Measurements from ENCODE around the gene COL1A2. TPM values are rescaled to one million over a fixed set of nuclear protein-coding genes. Genes with fewer than 3 reads are reported as not detected.

COL1A2 gene
- total and polyA plus RNA-seq, 2 donors from 2014 or later = 51.4 to 149 TPM

GRCh38 chr7:94426980-94427875, 32.5 kb downstream of the COL1A2 start:
- H3K27me3 ChIP-seq (ENCODE audit: control insufficient read depth, insufficient read depth, low read length) = no peaks in the 10 kb centered on the region
- TF ChIP-seq, protein P1, sequence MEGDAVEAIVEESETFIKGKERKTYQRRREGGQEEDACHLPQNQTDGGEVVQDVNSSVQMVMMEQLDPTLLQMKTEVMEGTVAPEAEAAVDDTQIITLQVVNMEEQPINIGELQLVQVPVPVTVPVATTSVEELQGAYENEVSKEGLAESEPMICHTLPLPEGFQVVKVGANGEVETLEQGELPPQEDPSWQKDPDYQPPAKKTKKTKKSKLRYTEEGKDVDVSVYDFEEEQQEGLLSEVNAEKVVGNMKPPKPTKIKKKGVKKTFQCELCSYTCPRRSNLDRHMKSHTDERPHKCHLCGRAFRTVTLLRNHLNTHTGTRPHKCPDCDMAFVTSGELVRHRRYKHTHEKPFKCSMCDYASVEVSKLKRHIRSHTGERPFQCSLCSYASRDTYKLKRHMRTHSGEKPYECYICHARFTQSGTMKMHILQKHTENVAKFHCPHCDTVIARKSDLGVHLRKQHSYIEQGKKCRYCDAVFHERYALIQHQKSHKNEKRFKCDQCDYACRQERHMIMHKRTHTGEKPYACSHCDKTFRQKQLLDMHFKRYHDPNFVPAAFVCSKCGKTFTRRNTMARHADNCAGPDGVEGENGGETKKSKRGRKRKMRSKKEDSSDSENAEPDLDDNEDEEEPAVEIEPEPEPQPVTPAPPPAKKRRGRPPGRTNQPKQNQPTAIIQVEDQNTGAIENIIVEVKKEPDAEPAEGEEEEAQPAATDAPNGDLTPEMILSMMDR (IDR thresholded peaks at IDR 0.05; ENCODE audit: borderline replicate concordance, extremely low read depth, insufficient read depth) = no peak
- FAIRE-seq (no peak), DNase-seq (no peak)
- peaks cover 0 to 9% (median 0%) of the 10 kb centered on the region in 3 donors for H3K36me3 ChIP-seq (ENCODE audit: control insufficient read depth in 2 of 3, insufficient read depth in 3 of 3, low read length in 3 of 3)
- no peak overlapping the region for H3K9ac ChIP-seq (ENCODE audit: low read length in 3 of 3)
- peaks cover 0 to 5% (median 0%) of the 10 kb centered on the region in 3 donors for H3K4me1 ChIP-seq (ENCODE audit: control insufficient read depth in 2 of 3, insufficient read depth in 2 of 3, low read depth in 1 of 3, low read length in 3 of 3)
- no peak overlapping the region for H3K27ac ChIP-seq (ENCODE audit: low read depth in 2 of 2, low read length in 2 of 2)
- H3K4me3 ChIP-seq (ENCODE audit: low read length in 3 of 3) = no peak overlapping the region
- H3K9me3 ChIP-seq (ENCODE audit: control insufficient read depth in 2 of 3, insufficient read depth in 1 of 3, low read length in 3 of 3) = no peaks in the 10 kb centered on the region
- intact Hi-C loops (cut with DNase I) = no loop called here

GRCh38 chr7:94429153-94429552, 34.5 kb downstream of the COL1A2 start:
- Histone ChIP-seq H3K4me1 (ENCODE audit: control insufficient read depth in 2 of 3, insufficient read depth in 2 of 3, low read depth in 1 of 3, low read length in 3 of 3) (no peaks in the 10 kb centered on the region), H3K27ac (ENCODE audit: low read depth in 2 of 2, low read length in 2 of 2) (no peak overlapping the region), H3K9me3 (ENCODE audit: control insufficient read depth in 2 of 3, insufficient read depth in 1 of 3, low read length in 3 of 3) (no peaks in the 10 kb centered on the region), H3K27me3 (ENCODE audit: control insufficient read depth, insufficient read depth, low read length) (no peaks in the 10 kb centered on the region), H3K36me3 (ENCODE audit: control insufficient read depth in 2 of 3, insufficient read depth in 3 of 3, low read length in 3 of 3) (peaks cover 0 to 9% (median 0%) of the 10 kb centered on the region in 3 donors), H3K4me3 (ENCODE audit: low read length in 3 of 3) (no peak overlapping the region), H3K9ac (ENCODE audit: low read length in 3 of 3) (no peak overlapping the region)
- DNase-seq (no peak), FAIRE-seq (no peak)
- intact Hi-C loops (cut with DNase I) = no loop called here
- TF ChIP-seq, protein P1 (IDR thresholded peaks at IDR 0.05; ENCODE audit: borderline replicate concordance, extremely low read depth, insufficient read depth) = no peak

GRCh38 chr7:94431176-94431575, 36.5 kb downstream of the COL1A2 start:
- DNase-seq (no peak), FAIRE-seq (no peak)
- no peaks in the 10 kb centered on the region for H3K4me1 ChIP-seq (ENCODE audit: control insufficient read depth in 2 of 3, insufficient read depth in 2 of 3, low read depth in 1 of 3, low read length in 3 of 3)
- TF ChIP-seq, protein P1 (IDR thresholded peaks at IDR 0.05; ENCODE audit: borderline replicate concordance, extremely low read depth, insufficient read depth) = no peak
- peaks cover 0 to 2% (median 0%) of the 10 kb centered on the region in 3 donors for H3K36me3 ChIP-seq (ENCODE audit: control insufficient read depth in 2 of 3, insufficient read depth in 3 of 3, low read length in 3 of 3)
- H3K4me3 ChIP-seq (ENCODE audit: low read length in 3 of 3) = no peak overlapping the region
- intact Hi-C loops (cut with DNase I) = no loop called here
- no peaks in the 10 kb centered on the region for H3K9me3 ChIP-seq (ENCODE audit: control insufficient read depth in 2 of 3, insufficient read depth in 1 of 3, low read length in 3 of 3)
- H3K9ac ChIP-seq (ENCODE audit: low read length in 3 of 3) = no peak overlapping the region
- no peak overlapping the region for H3K27ac ChIP-seq (ENCODE audit: low read depth in 2 of 2, low read length in 2 of 2)
- no peaks in the 10 kb centered on the region for H3K27me3 ChIP-seq (ENCODE audit: control insufficient read depth, insufficient read depth, low read length)

Data from kidney (tissue), 14 donors.